Left renal cortex interstitium (tissue), 4 donors: ENCODE data around the gene PIGQ. TPM values are rescaled to one million over a fixed set of nuclear protein-coding genes. Genes with fewer than 3 reads are reported as not detected.

Experiments used
- DNase-seq, 4 donors: peaks; one replicate each; pipeline ENCODE4 v3.0.0-alpha.2; 2013; ENCODE audit warnings: low read depth in 4 of 4, low spot score in 2 of 4, missing footprints in 1 of 4
- polyA plus RNA-seq, 4 donors: library from polyadenylated mRNA; unstranded; fragments of 120-200 nt; gene quantifications; one replicate each; pipeline ENCODE4 v1.2.1, GENCODE V29; 2013; ENCODE audit not compliant: insufficient read length in 4 of 4

Gene PIGQ
- polyA plus RNA-seq, 4 donors, result 44.9 to 92.7 (median 76.9) TPM

- DNase-seq, result no peak
Observed at GRCh38 chr16:625117-625976, 55.6 kb downstream of the PIGQ start.

- DNase-seq, result no peak
Observed at GRCh38 chr16:625977-626765, 56.4 kb downstream of the PIGQ start.

GRCh38 chr16:626787-627453, 57.2 kb downstream of the PIGQ start:
- no peak for DNase-seq

GRCh38 chr16:627454-628239, 57.9 kb downstream of the PIGQ start:
- no peak for DNase-seq

GRCh38 chr16:628321-629061, 58.7 kb downstream of the PIGQ start:
- DNase-seq, result no peak

GRCh38 chr16:629185-629832, 59.5 kb downstream of the PIGQ start:
- no peak for DNase-seq

GRCh38 chr16:629833-630248, 60.1 kb downstream of the PIGQ start:
- no peak for DNase-seq

GRCh38 chr16:630249-630814, 60.6 kb downstream of the PIGQ start:
- DNase-seq, result no peak

- no peak for DNase-seq
Observed at GRCh38 chr16:630815-631405, 61.1 kb downstream of the PIGQ start, which contains the start of gene WFIKKN1. WFIKKN1 (plus strand) TSS chr16:630985; CDS start chr16:631254, 269 bp downstream.

- no peak for DNase-seq
Observed at GRCh38 chr16:631808-632358, 62.1 kb downstream of the PIGQ start.

- DNase-seq, result no peak
Observed at GRCh38 chr16:632486-633335, 62.9 kb downstream of the PIGQ start.

GRCh38 chr16:633336-634050, 63.7 kb downstream of the PIGQ start:
- no peak for DNase-seq
